ENCODE data around the gene DYNC1LI1.

GRCh38 chr3:32606960-32607359, 36.3 kb upstream of the DYNC1LI1 start:
- TF ChIP-seq POLR2A (IDR thresholded peaks at IDR 0.05; ENCODE audit: low read depth, low read length) (no peak), POLR2AphosphoS5 (IDR thresholded peaks at IDR 0.05; ENCODE audit: low read depth, low read length) (no peak)

Measured in GM12892 (cell line).